Activated CD8-positive, alpha-beta memory T cell treated with anti-CD3 and anti-CD28 coated beads, Interleukin-2, amount 10 ng/mL, durations not matched to agents 7 days and 5 days (primary cell): Measurements from ENCODE around the gene RXRG. TPM values are rescaled to one million over a fixed set of nuclear protein-coding genes. Genes with fewer than 3 reads are reported as not detected.

Experiments used
- ATAC-seq: fragments of 150-1000 bp; cut with Tn5 transposase; one replicate; pipeline ENCODE4 v1.10.0; 2021; ENCODE audit warnings: moderate library complexity
- CTCF ChIA-PET: fragments of 350-600 bp; sonication (Branson Sonifier 250); formaldehyde crosslinking; loops from one replicate; lab custom pipeline; 2021; ENCODE audit warnings: antibody characterized with exemption; lab: Charles Lee
- DNase-seq: peaks from one replicate; pipeline ENCODE4 v3.0.0-alpha.2; 2020
- H3K27ac Mint-ChIP-seq: one replicate; pipeline ENCODE4 v1.8.0; 2021; ENCODE audit warnings: mild to moderate bottlenecking, mixed read lengths
- H3K27me3 Mint-ChIP-seq: one replicate; pipeline ENCODE4 v1.8.0; 2021; ENCODE audit warnings: mixed read lengths
- H3K36me3 Mint-ChIP-seq: one replicate; pipeline ENCODE4 v1.8.0; 2021; ENCODE audit warnings: mild to moderate bottlenecking, mixed read lengths
- H3K4me1 Mint-ChIP-seq: one replicate; pipeline ENCODE4 v1.8.0; 2021; ENCODE audit warnings: mixed read lengths
- H3K4me3 Mint-ChIP-seq: one replicate; pipeline ENCODE4 v1.8.0; 2021; ENCODE audit warnings: mild to moderate bottlenecking, moderate library complexity, mixed read lengths
- H3K9me3 Mint-ChIP-seq: one replicate; pipeline ENCODE4 v1.8.0; 2022; ENCODE audit warnings: low read depth, mixed read lengths
- total RNA-seq, 2 experiments: library from RNA; stranded (reverse); gene quantifications; one replicate each; pipeline ENCODE4 v1.2.3, GENCODE V29; 2021

RXRG gene
- total RNA-seq, 2 experiments from 2014 or later, result not detected

DNA sequence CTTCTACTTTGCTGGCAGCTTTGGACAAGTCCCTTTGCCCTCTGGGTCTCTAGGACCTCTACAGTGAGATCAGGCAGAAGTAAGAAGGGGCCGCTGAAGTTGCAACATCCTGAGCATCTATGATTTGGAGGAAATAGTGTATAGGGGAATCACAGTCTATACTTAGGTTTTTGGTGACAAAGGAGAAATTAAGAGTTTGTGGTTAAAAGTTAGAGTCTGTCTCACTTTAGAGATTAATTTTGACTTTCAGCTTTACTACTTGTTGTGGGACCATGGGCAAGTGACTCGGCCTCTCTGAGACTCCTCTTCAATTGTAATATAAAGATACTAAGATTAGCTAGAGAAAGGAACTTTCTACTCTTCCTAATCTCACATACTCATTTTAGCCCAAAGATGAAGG lies 55.3 kb downstream of the RXRG start:
- Mint-ChIP-seq H3K27me3 (peaks cover 88% of the 10 kb centered on the region), H3K4me3 (no peak overlapping the region), H3K27ac (no peak overlapping the region), H3K9me3 (no peaks in the 10 kb centered on the region), H3K4me1 (peaks cover 20% of the 10 kb centered on the region), H3K36me3 (peaks cover 1% of the 10 kb centered on the region)
- no peak for DNase-seq
- CTCF ChIA-PET, result interaction anchor here (1.2 to 1.8 kb wide), 3 partner anchors 20 to 211 kb away, joined by 3 to 10 read pairs (median 5); no protein-coding TSS in a partner anchor
- no peak for ATAC-seq

DNA sequence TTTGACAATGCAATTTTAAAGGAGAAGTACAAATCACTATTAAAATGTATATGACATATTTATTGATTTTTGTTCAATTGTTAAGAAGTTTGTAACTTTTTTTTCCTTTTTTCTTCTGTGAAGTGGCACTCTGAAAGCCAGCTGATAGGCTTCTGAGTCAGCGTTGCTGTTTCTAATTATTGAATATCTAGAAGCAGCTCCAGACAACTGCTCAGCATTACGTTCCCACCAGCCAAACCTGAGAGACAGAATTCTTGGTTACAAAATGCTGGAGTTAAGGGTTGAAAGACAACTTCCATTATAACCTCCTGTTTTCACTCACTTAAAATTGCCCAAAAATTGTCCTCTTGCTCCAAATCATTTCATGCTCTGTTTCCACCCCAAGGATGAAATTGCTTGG lies 57.0 kb downstream of the RXRG start:
- H3K4me3 Mint-ChIP-seq, result no peak overlapping the region
- peaks cover under 1% of the 10 kb centered on the region for H3K36me3 Mint-ChIP-seq
- DNase-seq (no peak), ATAC-seq (no peak)
- no peak overlapping the region for H3K27ac Mint-ChIP-seq
- H3K27me3 Mint-ChIP-seq, result peaks cover 77% of the 10 kb centered on the region
- CTCF ChIA-PET, result interaction anchor here (0.8 to 1.7 kb wide), 3 partner anchors 20 to 210 kb away, joined by 3 to 7 read pairs (median 5); no protein-coding TSS in a partner anchor
- no peaks in the 10 kb centered on the region for H3K9me3 Mint-ChIP-seq
- H3K4me1 Mint-ChIP-seq, result peaks cover 13% of the 10 kb centered on the region

GRCh38 chr1:165387505-165387904 lies 57.4 kb downstream of the RXRG start:
- CTCF ChIA-PET, result interaction anchor here (0.8 to 1.7 kb wide), 5 partner anchors 9 to 210 kb away, joined by 3 to 7 read pairs (median 4); no protein-coding TSS in a partner anchor
- DNase-seq, result no peak
- Mint-ChIP-seq H3K9me3 (no peaks in the 10 kb centered on the region), H3K36me3 (no peaks in the 10 kb centered on the region), H3K4me1 (peaks cover 8% of the 10 kb centered on the region), H3K4me3 (no peak overlapping the region), H3K27ac (no peak overlapping the region), H3K27me3 (peaks cover 77% of the 10 kb centered on the region)
- no peak for ATAC-seq

DNA sequence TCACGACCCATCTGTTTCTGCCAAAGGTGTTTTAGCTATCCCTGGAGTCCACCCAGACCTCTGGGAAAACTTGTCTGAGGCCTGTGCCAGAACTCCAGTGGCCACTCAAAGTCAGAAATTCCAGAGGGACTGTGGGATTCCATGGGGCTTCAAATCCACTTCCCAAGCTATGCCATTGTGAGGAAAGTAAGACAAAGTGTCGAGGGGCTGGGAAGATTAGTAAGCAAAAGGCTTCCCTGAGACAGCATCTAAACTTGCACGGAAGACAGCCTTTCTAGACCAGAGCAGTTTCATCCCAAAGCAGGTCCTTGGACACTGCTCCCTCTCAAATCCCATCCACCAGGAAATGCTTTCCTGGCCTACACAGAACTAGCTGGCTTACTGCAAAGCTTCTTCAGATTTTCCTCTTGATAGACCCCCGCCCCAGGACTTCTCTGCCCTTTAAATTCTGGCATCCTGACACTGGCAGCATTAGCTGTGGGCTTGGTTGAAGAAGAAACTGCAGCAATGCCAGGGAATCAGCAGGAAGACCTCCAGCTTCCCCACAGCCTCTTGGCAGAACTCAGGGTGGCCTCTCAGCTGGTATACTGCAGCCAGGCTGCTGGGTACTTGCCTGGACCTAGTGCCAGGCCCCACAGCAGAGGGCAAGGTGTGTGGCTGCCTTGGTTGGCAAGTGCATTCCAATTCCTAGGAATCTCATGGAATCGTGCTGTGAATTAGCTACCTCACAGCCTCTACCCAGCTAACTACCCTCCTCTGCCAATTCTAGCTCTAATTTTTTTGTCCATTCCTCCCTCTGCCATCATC lies 61.1 kb downstream of the RXRG start:
- Mint-ChIP-seq H3K4me3 (no peak overlapping the region), H3K27me3 (peaks cover 77% of the 10 kb centered on the region)

GRCh38 chr1:165383067-165383466 lies 61.9 kb downstream of the RXRG start:
- CTCF ChIA-PET, result interaction anchor here (1.5 to 5.9 kb wide), 3 partner anchors 10 to 16 kb away, joined by 3 to 28 read pairs (median 13); no protein-coding TSS in a partner anchor
- ATAC-seq, result no peak

More for the DNA sequence above, 61.1 kb downstream of the RXRG start:
- CTCF ChIA-PET, result interaction anchor here (1.5 to 5.9 kb wide), 5 partner anchors 8 to 16 kb away, joined by 3 to 28 read pairs (median 3); no protein-coding TSS in a partner anchor
- Mint-ChIP-seq H3K9me3 (no peaks in the 10 kb centered on the region), H3K27ac (no peak overlapping the region), H3K36me3 (no peaks in the 10 kb centered on the region), H3K4me1 (no peaks in the 10 kb centered on the region)
- ATAC-seq (no peak), DNase-seq (no peak)

DNA sequence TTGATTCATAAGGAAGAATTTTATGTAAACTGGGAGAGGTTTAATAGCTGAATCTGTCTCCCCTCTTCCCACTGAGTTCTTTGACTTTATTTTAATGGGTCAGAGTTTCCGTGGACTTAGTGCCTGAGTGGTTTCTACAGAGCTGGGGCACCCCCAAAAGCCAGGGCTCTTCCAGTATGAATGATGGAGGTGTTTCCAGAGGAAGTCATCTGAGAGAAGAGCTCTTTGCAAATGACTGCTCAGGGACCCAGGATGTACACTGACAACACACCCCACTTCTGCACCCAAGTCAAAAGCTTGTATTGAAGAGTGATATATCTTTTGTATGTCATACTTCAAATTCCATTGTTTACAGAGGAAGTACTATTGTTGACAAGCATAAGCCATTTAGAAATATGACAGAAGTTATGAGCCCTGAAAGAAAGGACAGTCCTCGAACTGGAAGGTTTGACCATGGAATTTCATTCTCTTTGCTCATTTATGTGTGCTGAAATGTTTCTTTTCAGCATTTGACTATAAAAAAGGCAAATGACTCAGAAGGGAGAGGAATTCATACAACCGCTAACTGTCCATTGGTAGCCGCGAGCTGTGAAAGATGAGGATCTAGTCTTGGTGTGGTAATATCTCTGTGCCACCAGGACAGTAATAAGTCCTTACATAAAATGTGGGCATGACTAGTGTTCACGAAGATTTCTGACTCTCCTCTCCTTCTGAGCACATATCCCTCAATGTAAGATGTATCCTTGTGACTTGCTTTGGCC lies 63.0 kb downstream of the RXRG start:
- CTCF ChIA-PET, result interaction anchor here (2.5 to 5.9 kb wide), 2 partner anchors 11 to 15 kb away, joined by 13 to 28 read pairs; no protein-coding TSS in a partner anchor
- Mint-ChIP-seq H3K27ac (no peak overlapping the region), H3K4me1 (peaks cover 2% of the 10 kb centered on the region), H3K27me3 (peaks cover 68% of the 10 kb centered on the region), H3K9me3 (no peaks in the 10 kb centered on the region), H3K4me3 (no peak overlapping the region), H3K36me3 (no peaks in the 10 kb centered on the region)
- ATAC-seq (no peak), DNase-seq (no peak)

More at GRCh38 chr1:165383067-165383466, 61.9 kb downstream of the RXRG start:
- DNase-seq, result no peak
- Mint-ChIP-seq H3K27me3 (peaks cover 75% of the 10 kb centered on the region), H3K4me1 (no peaks in the 10 kb centered on the region), H3K36me3 (no peaks in the 10 kb centered on the region), H3K4me3 (no peak overlapping the region), H3K9me3 (no peaks in the 10 kb centered on the region), H3K27ac (no peak overlapping the region)

DNA sequence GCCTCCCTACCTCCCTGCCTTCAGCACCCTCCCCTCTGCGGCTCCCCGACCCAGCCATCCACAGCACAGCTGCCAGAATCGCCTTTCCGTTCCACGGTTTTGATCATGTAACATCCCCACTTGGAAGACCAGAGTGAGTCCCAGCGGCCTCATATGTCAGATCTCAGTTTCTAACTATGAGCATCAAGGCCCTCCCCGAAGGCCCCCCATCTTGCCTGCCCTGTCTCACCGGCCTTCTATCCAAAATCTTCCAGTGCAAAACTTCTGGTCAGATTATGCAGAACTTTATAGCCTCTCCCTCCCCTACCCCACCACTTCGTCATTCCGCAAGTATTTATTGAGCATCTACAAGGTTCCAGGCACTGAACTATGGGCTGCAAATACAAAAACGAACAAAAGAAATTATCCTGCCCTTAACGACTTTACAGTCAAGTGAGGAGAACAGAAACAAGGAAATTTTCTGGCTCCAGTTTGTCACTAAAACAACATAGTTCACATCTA lies 68.1 kb downstream of the RXRG start:
- Mint-ChIP-seq H3K9me3 (no peaks in the 10 kb centered on the region), H3K4me1 (peaks cover 14% of the 10 kb centered on the region), H3K4me3 (peak overlapping the region; percentile 42), H3K36me3 (no peaks in the 10 kb centered on the region), H3K27me3 (peaks cover 82% of the 10 kb centered on the region), H3K27ac (no peak overlapping the region)
- no peak for DNase-seq
- no peak for ATAC-seq
- CTCF ChIA-PET, result interaction anchor here (0.6 to 3.1 kb wide), 4 partner anchors 8 to 16 kb away, joined by 3 to 23 read pairs (median 6); no protein-coding TSS in a partner anchor

GRCh38 chr1:165376041-165376810 lies 68.7 kb downstream of the RXRG start:
- Mint-ChIP-seq H3K4me1 (peaks cover 14% of the 10 kb centered on the region), H3K27me3 (peaks cover 82% of the 10 kb centered on the region), H3K9me3 (no peaks in the 10 kb centered on the region), H3K36me3 (no peaks in the 10 kb centered on the region), H3K27ac (no peak overlapping the region), H3K4me3 (peak overlapping the region; percentile 42)
- DNase-seq (no peak), ATAC-seq (peak; percentile 49)
- CTCF ChIA-PET, result interaction anchor here (1.0 to 3.1 kb wide), 3 partner anchors 8 to 17 kb away, joined by 3 to 23 read pairs (median 8); no protein-coding TSS in a partner anchor

- peaks cover 87% of the 10 kb centered on the region for H3K27me3 Mint-ChIP-seq
- CTCF ChIA-PET, result interaction anchor here (1.0 to 3.1 kb wide), 3 partner anchors 8 to 18 kb away, joined by 3 to 23 read pairs (median 8); no protein-coding TSS in a partner anchor
- ATAC-seq, result no peak
- peaks cover 14% of the 10 kb centered on the region for H3K4me1 Mint-ChIP-seq
- H3K9me3 Mint-ChIP-seq, result no peaks in the 10 kb centered on the region
- no peak overlapping the region for H3K4me3 Mint-ChIP-seq
- DNase-seq, result no peak
- no peaks in the 10 kb centered on the region for H3K36me3 Mint-ChIP-seq
- no peak overlapping the region for H3K27ac Mint-ChIP-seq
Observed at GRCh38 chr1:165375623-165376022, 69.3 kb downstream of the RXRG start.

DNA sequence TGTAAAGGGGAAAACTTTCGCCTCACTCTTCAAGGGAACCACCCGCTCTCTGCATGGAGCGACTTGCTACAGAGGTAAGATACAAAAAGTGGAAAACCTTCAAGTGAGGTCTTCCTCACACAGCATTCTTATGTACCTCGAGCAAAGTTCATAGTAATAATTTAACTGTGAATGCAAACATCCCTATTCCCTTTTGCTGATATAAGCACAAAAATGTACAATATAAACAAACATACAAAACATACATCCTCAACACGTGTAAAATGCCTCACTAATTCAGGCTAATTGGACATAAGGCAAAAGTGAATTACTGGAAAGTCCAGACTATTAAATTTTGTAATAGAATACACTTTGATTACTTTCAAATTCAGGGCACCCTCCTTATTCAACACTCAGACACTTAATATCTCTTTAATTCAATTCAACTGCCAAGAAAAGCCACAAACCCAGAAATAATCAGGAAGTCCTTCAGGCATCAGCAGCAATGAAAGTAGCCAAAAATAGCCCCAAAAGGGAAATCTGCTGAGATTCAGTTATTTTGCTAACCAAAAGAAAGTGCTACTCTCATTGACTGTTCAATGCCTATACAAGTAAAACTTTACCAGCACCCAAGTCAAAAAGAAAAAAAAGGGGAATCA lies 73.2 kb downstream of the RXRG start:
- no peaks in the 10 kb centered on the region for H3K9me3 Mint-ChIP-seq
- peaks cover 88% of the 10 kb centered on the region for H3K27me3 Mint-ChIP-seq
- no peak overlapping the region for H3K4me3 Mint-ChIP-seq
- CTCF ChIA-PET, result interaction anchor here (1.1 to 1.4 kb wide), 2 partner anchors 10 to 203 kb away, joined by 3 to 4 read pairs; no protein-coding TSS in a partner anchor
- H3K27ac Mint-ChIP-seq, result no peak overlapping the region
- ATAC-seq, result no peak
- DNase-seq, result no peak
- H3K4me1 Mint-ChIP-seq, result peaks cover 10% of the 10 kb centered on the region
- H3K36me3 Mint-ChIP-seq, result no peaks in the 10 kb centered on the region

DNA sequence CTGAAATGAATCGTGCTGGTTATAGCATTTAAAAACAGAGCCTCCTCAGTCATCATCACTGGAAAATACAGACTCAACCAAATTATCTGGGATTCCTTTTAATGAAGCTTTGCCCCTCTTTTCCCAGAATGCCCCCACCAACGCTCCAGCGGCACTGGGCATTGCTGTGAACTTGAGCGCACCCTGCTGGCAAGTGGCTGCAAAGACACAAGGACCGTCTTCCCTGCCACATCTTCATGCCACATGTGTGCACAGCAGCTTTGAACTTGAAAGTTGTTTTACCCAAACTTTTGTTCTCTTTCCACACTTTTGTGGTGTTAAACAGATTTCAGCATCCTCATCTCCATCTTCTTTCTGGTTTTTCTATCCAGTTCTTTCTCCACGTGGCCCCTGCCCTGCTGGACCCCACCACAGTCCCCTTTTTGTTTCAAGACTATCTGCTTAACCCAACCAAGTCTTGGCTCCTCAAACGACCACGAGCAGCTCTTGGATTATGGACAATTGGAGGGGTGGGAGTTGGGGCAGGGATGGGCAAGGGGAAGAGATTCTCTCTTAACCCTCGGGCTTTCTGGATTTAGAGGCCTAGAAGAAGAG lies 75.6 kb downstream of the RXRG start:
- ATAC-seq (peak; percentile 36), DNase-seq (peak; percentile 65)
- no peaks in the 10 kb centered on the region for H3K4me1 Mint-ChIP-seq
- peaks cover 88% of the 10 kb centered on the region for H3K27me3 Mint-ChIP-seq
- H3K36me3 Mint-ChIP-seq, result no peaks in the 10 kb centered on the region
- CTCF ChIA-PET, result interaction anchor here (0.7 to 4.9 kb wide), 13 partner anchors 8 to 366 kb away, joined by 3 to 40 read pairs (median 4); no protein-coding TSS in a partner anchor
- no peak overlapping the region for H3K27ac Mint-ChIP-seq
- no peak overlapping the region for H3K4me3 Mint-ChIP-seq
- H3K9me3 Mint-ChIP-seq, result no peaks in the 10 kb centered on the region
